Measurements from ENCODE around the gene DNAH7.

DNA sequence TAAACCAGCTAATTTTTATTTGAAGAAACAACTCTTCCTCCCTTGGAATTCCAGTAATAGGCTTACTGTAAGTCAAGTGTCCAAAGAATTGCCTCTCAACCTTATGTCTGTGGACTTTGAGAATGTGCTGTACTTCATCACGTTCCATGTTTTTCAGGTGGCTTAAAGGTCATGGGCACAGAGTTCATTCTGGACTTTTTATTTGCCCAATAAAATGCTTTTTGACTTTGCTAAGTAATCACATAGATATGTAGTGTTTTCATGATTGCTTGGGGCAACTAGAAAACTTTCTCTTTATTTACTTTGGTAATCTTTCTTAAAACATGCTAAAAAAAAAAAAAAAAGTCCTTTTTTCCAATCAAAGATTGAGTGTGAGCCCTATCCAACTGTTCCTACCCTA lies 10.4 kb upstream of the DNAH7 start:
- TF ChIP-seq ZNF335 (CRISPR knock-in tag; IDR thresholded peaks at IDR 0.05) (no peak), POLR2A (IDR thresholded peaks at IDR 0.05; ENCODE audit: insufficient read depth in 1 of 2, low read depth in 2 of 2, low read length in 2 of 2) (no peak)
- TF ChIP-seq, protein P1, sequence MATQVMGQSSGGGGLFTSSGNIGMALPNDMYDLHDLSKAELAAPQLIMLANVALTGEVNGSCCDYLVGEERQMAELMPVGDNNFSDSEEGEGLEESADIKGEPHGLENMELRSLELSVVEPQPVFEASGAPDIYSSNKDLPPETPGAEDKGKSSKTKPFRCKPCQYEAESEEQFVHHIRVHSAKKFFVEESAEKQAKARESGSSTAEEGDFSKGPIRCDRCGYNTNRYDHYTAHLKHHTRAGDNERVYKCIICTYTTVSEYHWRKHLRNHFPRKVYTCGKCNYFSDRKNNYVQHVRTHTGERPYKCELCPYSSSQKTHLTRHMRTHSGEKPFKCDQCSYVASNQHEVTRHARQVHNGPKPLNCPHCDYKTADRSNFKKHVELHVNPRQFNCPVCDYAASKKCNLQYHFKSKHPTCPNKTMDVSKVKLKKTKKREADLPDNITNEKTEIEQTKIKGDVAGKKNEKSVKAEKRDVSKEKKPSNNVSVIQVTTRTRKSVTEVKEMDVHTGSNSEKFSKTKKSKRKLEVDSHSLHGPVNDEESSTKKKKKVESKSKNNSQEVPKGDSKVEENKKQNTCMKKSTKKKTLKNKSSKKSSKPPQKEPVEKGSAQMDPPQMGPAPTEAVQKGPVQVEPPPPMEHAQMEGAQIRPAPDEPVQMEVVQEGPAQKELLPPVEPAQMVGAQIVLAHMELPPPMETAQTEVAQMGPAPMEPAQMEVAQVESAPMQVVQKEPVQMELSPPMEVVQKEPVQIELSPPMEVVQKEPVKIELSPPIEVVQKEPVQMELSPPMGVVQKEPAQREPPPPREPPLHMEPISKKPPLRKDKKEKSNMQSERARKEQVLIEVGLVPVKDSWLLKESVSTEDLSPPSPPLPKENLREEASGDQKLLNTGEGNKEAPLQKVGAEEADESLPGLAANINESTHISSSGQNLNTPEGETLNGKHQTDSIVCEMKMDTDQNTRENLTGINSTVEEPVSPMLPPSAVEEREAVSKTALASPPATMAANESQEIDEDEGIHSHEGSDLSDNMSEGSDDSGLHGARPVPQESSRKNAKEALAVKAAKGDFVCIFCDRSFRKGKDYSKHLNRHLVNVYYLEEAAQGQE (IDR thresholded peaks at IDR 0.05; ENCODE audit: borderline replicate concordance in 1 of 2, low read depth in 1 of 2, low read length in 2 of 2): no peak

All from HepG2 (cell line).